HG02759 (cell line): Measurements from ENCODE around the gene KYAT1.
"Not testable (repeated sequence)": the region's sequence is repeated elsewhere in the genome, so short reads cannot be mapped to it uniquely, and the experiment has no call there.

Experiments
- ATAC-seq: cut with Tn5 transposase; IDR thresholded peaks from one replicate; pipeline ENCODE4 v1.9.1; 2021; ENCODE audit warnings: mild to moderate bottlenecking, moderate library complexity; ENCODE audit not compliant: unreplicated experiment

KYAT1 gene

GRCh38 chr9:128843171-128843570 lies 38.6 kb downstream of the KYAT1 start:
- not testable (repeated sequence) for ATAC-seq

- no peak for ATAC-seq
Observed at GRCh38 chr9:128841694-128842492, 39.9 kb downstream of the KYAT1 start.

GRCh38 chr9:128840524-128840923 lies 41.2 kb downstream of the KYAT1 start:
- ATAC-seq, result no peak

- no peak for ATAC-seq
Observed at GRCh38 chr9:128838338-128838737, 43.4 kb downstream of the KYAT1 start.

- no peak for ATAC-seq
Observed at GRCh38 chr9:128836509-128837145, 45.1 kb downstream of the KYAT1 start.

- no peak for ATAC-seq
Observed at GRCh38 chr9:128835246-128836210, 46.2 kb downstream of the KYAT1 start.

- ATAC-seq, result no peak
Observed at GRCh38 chr9:128833696-128834095, 48.1 kb downstream of the KYAT1 start.

GRCh38 chr9:128829477-128830251 lies 52.1 kb downstream of the KYAT1 start, which contains the start of gene SPOUT1:
Gene SPOUT1 (minus strand): TSS chr9:128829794. CDS start chr9:128829780, 14 bp downstream.
- ATAC-seq, result peak; percentile 97

- ATAC-seq, result no peak
Observed at GRCh38 chr9:128828719-128829452, 52.9 kb downstream of the KYAT1 start.

GRCh38 chr9:128828267-128828666 lies 53.5 kb downstream of the KYAT1 start:
- ATAC-seq, result no peak

DNA sequence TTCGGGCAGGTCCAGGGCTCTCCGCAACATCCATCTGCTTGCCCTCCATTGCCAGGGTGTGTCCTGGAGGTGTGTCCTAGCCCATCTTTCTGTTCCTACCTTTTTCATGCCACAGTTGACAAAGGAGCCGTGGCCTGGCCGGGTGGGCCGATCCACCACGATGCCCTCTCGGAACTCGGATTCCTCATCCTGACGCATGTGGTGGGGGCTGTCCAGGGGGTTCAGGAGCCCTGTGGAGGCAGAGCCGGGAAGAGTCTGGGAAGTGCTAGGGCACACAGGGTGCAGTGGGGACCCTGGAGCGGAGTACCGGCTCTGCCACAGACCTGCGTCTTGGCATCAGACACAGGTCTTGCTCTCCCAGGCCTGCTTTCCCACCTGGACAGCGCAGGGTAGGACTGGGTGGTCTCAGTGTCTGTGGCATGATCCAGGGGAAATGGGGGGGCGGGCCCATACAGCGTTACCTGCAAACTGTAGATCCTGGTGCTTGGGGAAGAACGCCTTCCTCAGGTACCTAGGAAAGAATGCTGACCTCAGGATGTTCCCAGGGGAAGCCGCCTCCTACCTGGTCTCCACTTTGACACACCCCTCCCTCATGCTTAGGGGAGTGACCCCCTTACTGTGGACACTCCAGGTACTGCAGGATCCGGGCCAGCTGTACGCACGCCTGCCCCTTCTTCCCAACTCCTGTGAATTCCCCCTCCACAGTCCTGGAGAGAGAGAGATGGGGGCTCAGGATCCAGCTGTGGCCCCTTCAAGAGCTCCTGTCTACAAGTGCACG lies 55.6 kb downstream of the KYAT1 start:
- ATAC-seq, result no peak

DNA sequence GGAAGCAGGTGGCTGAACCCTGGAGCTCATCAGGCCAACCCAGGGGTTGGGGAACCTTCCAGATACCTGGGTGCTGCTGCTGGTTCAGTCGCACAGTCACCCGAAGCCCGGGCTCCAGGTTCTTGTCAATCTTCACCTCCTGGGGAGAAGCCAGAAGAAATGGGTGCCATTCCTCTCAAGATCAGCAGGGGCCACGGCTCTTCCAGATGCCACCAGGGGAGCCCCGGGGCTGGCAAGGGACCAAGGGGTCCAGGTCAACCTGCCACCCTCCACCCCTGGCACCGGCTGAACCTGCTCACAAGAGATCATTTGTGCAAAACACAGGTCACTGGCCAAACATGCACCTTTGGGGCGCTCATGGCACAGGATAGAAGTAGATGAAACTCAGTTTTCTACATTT lies 56.8 kb downstream of the KYAT1 start:
- ATAC-seq, result no peak

- no peak for ATAC-seq
Observed at GRCh38 chr9:128823903-128824406, 57.8 kb downstream of the KYAT1 start.

DNA sequence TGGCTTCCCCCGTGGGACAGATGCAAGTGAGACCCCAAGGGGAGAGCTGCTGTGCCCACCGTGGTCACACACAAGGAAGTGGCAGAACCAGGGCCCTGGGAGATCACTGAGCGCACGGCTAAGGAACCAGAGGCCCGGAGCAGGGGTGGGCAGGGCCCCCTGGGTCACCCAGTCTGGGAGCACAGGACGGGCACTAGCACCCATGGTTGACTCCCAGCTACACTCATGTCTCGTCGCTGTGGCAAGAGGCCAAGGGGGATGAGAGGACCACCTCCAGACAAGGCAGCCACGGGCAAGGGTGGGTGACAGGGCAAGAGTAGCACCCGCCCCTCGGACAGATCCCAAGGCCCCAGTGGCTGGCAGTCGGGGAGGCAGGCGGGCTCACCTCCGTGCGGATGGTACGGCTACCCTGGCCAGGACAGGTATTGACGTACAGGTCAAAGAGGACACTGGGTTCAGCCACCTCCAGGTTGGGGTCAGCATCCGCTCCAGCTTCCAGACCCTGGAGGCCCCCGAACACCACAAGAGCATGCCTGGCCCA lies 58.3 kb downstream of the KYAT1 start:
- ATAC-seq, result no peak

- ATAC-seq, result no peak
Observed at GRCh38 chr9:128822407-128823042, 59.2 kb downstream of the KYAT1 start.

- ATAC-seq, result no peak
Observed at GRCh38 chr9:128821584-128822406, 60.0 kb downstream of the KYAT1 start.
